H7 (cell line): Measurements from ENCODE around the gene ARHGEF4. TPM values are rescaled to one million over a fixed set of nuclear protein-coding genes. Genes with fewer than 3 reads are reported as not detected.

Experiments used
- DNase-seq: peaks from one replicate; pipeline ENCODE4 v3.0.0; 2012
- H3K27me3 ChIP-seq: 2 replicates; pipeline ENCODE4 v1.6.0; 2011; ENCODE audit warnings: mild to moderate bottlenecking, low read length; ENCODE audit not compliant: control insufficient read depth, insufficient read depth
- H3K36me3 ChIP-seq: replicated peaks from 2 replicates; pipeline ENCODE4 v1.5.1; 2011; ENCODE audit warnings: low read length; ENCODE audit not compliant: control insufficient read depth, insufficient read depth
- H3K4me3 ChIP-seq: 2 replicates; pipeline ENCODE4 v1.5.1; 2011; ENCODE audit warnings: low read depth, mild to moderate bottlenecking, control low read depth, low read length, moderate library complexity; ENCODE audit not compliant: insufficient read depth
- total RNA-seq: library from RNA; depleted of rRNA; stranded (reverse); fragments of >200 nt; shearing (Covaris generic); gene quantifications from 2 replicates; pipeline ENCODE4 v1.2.3, GENCODE V29; 2014

ARHGEF4 gene
- total RNA-seq, 1 experiment from 2014 or later: 15.6 TPM

- H3K4me3 ChIP-seq: no peak overlapping the region
- peak; percentile 75 for DNase-seq
- H3K36me3 ChIP-seq: no peaks in the 10 kb centered on the region
- H3K27me3 ChIP-seq: no peaks in the 10 kb centered on the region
These were observed 12.0 kb downstream of the ARHGEF4 start for GRCh38 chr2:130848526-130849210.

GRCh38 chr2:130849896-130850787, 13.4 kb downstream of the ARHGEF4 start:
- no peak overlapping the region for H3K4me3 ChIP-seq
- no peak for DNase-seq
- H3K27me3 ChIP-seq: no peaks in the 10 kb centered on the region
- H3K36me3 ChIP-seq: no peaks in the 10 kb centered on the region

- DNase-seq: no peak
- H3K4me3 ChIP-seq: no peak overlapping the region
- no peaks in the 10 kb centered on the region for H3K27me3 ChIP-seq
- no peaks in the 10 kb centered on the region for H3K36me3 ChIP-seq
These were observed 14.3 kb downstream of the ARHGEF4 start for GRCh38 chr2:130850788-130851623.

GRCh38 chr2:130851624-130852382, 15.1 kb downstream of the ARHGEF4 start:
- no peak for DNase-seq
- Histone ChIP-seq H3K4me3 (no peak overlapping the region), H3K27me3 (no peaks in the 10 kb centered on the region), H3K36me3 (no peaks in the 10 kb centered on the region)

GRCh38 chr2:130852521-130853115, 15.9 kb downstream of the ARHGEF4 start:
- Histone ChIP-seq H3K36me3 (no peaks in the 10 kb centered on the region), H3K4me3 (no peak overlapping the region), H3K27me3 (no peaks in the 10 kb centered on the region)
- no peak for DNase-seq

GRCh38 chr2:130853391-130853790, 16.7 kb downstream of the ARHGEF4 start:
- H3K27me3 ChIP-seq: no peaks in the 10 kb centered on the region
- no peak overlapping the region for H3K4me3 ChIP-seq

GRCh38 chr2:130854301-130854700, 17.6 kb downstream of the ARHGEF4 start:
- Histone ChIP-seq H3K27me3 (no peaks in the 10 kb centered on the region), H3K4me3 (no peak overlapping the region), H3K36me3 (no peaks in the 10 kb centered on the region)
- DNase-seq: peak; percentile 27

More at GRCh38 chr2:130853391-130853790, 16.7 kb downstream of the ARHGEF4 start:
- H3K36me3 ChIP-seq: no peaks in the 10 kb centered on the region
- DNase-seq: no peak

- no peaks in the 10 kb centered on the region for H3K27me3 ChIP-seq
- DNase-seq: peak; percentile 57
- no peaks in the 10 kb centered on the region for H3K36me3 ChIP-seq
- no peak overlapping the region for H3K4me3 ChIP-seq
These were observed 28.4 kb downstream of the ARHGEF4 start for GRCh38 chr2:130864830-130865800.

GRCh38 chr2:130869441-130870160, 32.9 kb downstream of the ARHGEF4 start:
- no peaks in the 10 kb centered on the region for H3K36me3 ChIP-seq
- no peak for DNase-seq
- no peaks in the 10 kb centered on the region for H3K27me3 ChIP-seq
- no peak overlapping the region for H3K4me3 ChIP-seq

GRCh38 chr2:130870161-130870485, 33.4 kb downstream of the ARHGEF4 start:
- H3K4me3 ChIP-seq: no peak overlapping the region
- no peaks in the 10 kb centered on the region for H3K36me3 ChIP-seq
- H3K27me3 ChIP-seq: no peaks in the 10 kb centered on the region
- no peak for DNase-seq

- H3K4me3 ChIP-seq: no peak overlapping the region
- no peak for DNase-seq
- H3K36me3 ChIP-seq: no peaks in the 10 kb centered on the region
- no peaks in the 10 kb centered on the region for H3K27me3 ChIP-seq
These were observed 34.1 kb downstream of the ARHGEF4 start for GRCh38 chr2:130870779-130871178.

GRCh38 chr2:130871843-130872740, 35.4 kb downstream of the ARHGEF4 start:
- Histone ChIP-seq H3K36me3 (no peaks in the 10 kb centered on the region), H3K27me3 (no peaks in the 10 kb centered on the region), H3K4me3 (no peak overlapping the region)
- no peak for DNase-seq
